GM19023 (cell line): ENCODE measurements around the gene RPL37A.
"Not testable (repeated sequence)": the region's sequence is repeated elsewhere in the genome, so short reads cannot be mapped to it uniquely, and the experiment has no call there.

ENCODE experiments used
- ATAC-seq: cut with Tn5 transposase; IDR thresholded peaks from one replicate; pipeline ENCODE4 v1.9.1; 2021; ENCODE audit warnings: mild to moderate bottlenecking, moderate library complexity; ENCODE audit not compliant: unreplicated experiment

RPL37A gene

DNA sequence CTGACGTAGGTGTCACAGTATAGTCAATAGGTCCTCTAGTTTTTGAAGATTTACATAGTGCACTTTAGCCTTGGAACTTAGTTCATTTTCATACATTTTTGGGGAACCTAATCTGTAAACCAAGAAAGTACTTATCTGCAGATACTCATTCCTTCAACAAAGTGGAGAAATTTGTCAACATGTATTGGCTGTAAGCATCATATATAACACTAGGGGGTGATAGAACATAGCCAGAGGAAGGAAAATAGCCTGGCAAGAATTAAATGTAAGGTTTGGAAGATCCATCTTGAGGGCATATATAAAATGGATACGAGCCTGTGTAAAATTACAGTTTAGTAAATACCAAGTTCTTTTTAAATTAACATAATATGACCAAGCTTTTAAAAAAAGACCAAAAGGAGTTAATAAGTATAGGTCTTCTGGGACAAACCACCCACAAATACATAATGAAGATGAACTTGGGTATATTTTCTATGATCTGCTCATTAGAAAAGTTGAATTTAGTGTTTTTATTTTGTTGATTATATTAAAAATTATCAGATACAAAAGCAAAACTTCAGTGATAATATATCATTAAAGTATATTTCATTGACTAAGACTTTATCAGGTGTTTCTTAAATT is 18.2 kb downstream of the RPL37A start:
- ATAC-seq, result no peak

DNA sequence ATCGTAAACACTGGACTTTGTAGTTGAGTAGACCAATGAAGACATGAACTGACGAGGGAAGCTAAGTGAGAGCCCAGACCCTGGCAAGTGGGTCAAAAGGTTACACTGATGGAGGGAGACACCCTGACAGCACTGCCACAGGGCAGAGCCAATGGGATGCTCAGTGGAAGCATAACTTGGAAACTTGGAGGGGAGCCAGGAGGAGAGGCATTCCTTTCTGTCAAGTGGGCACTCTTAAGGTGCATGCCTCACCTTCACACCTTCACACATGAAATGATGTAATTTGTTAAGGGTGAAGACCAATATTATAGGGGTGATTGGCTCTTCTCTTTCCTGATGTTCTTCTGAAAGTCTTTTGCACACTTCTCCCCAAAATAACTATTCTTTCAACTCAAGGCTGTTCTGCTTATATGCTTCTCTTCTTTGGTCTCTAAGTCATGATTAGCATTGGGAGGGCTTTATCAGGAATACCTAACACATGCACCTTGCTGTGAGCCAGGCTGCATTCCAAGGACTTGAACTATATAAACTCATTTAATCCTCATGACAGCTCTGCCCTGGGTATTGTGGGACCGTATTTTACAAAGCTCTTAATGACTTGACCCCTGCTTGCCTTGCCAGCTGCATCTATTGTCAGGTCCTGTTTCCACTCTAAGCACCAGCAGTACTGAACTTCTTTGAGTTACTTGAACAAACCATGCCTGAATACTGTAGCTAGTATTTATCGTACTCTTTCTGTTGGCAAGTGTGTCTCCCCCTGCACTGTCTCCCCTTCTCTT is 19.0 kb downstream of the RPL37A start:
- ATAC-seq, result no peak

DNA sequence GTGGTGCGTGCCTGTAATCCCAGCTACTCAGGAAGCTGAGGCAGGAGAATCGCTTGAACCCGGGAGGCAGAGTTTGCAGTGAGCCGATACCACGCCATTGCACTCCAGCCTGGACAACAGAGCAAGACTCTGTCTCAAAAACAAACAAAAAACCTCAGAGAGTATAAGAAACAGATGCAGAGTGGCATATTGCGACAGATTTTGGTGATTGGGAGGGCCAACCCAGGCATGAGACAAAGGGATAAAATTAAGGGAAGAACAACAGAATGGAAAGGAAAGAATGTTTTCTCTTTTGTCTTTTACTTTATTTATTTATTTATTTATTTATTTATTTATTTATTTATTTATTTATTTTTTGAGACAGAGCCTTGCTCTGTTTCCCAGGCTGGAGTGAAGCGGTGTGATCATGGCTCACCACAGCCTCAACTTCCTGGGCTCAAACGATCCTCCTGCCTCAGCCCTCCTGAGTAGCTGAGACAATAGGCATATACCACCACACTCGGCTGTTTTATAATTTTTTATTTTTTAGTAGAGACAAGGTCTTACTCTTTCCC is 20.0 kb downstream of the RPL37A start:
- not testable (repeated sequence) for ATAC-seq

DNA sequence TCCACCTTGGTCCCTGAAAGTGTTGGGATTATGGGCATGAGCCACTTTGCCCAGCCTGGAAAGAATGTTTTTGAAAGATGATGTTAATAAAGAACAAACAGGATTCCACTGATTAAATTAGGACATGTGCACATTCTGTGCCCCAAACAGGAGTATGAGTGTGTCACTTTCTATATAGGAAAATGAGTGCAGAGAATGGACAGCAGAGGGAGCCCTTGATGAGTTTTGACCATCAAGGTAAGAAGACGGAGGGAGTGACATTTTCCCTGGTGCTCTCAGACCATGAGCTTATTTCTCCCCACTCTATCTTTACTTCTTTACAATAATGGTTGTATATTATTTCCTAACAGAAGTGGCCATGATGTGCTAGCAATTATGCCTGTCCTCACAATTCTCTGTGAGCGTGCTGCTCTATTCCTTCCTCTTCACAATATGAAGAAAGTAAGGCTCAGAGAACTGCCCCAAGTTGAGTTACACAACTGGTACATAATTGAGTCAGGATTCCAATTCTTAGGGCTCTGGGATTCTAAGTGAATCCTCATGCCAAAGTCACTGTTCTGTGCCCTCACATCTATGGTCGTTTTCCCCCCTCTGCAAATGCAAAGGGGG is 20.6 kb downstream of the RPL37A start:
- ATAC-seq, result no peak

DNA sequence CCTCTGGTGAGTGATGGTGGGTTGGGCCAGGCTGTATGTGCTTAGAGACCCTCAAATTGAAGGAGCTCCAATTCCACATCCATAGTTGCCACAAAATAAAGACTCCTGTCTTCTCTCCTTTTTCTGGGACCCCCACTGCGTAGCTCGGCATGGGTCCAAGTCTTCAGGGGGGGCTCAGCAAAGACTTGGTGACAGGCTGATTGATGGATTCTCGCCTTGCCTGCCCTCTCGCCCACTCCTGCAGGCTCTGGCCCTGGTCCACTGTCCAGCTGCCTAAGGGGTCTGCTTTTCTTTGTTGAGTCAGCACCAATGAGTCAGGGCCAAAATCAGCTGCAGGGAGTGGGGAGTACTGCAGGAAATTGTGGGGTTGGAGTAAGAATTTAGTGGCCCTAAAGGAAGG is 21.5 kb downstream of the RPL37A start:
- ATAC-seq, result no peak

DNA sequence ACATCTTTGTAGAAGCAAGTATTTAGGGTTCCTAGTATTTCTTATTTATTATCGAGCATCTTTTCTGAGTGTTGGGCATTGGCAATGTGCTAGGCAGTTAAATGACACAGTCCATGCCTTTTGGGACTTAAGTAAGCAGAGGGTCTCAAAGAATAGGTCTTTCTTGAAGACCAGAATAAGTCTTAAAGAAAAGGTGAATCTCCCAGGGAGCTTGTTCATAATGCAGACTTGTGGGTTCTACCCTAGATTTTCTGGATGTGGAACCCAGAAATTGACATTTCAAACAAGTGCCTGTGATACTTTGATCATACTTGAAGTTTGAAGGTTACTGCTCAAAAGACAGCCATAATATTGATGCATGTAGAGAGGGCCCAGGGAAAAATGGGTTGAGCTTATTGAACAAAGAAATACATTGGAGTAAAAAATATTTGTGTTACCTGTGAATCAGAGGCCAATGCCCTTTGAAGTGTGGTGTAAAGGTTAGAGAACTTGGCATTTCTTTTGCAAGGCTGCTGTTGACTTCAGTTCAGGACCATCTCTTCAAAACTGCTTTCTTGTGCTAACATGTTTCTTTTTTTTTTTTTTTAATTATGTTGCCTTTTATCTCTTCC is 24.4 kb downstream of the RPL37A start:
- ATAC-seq, result no peak

DNA sequence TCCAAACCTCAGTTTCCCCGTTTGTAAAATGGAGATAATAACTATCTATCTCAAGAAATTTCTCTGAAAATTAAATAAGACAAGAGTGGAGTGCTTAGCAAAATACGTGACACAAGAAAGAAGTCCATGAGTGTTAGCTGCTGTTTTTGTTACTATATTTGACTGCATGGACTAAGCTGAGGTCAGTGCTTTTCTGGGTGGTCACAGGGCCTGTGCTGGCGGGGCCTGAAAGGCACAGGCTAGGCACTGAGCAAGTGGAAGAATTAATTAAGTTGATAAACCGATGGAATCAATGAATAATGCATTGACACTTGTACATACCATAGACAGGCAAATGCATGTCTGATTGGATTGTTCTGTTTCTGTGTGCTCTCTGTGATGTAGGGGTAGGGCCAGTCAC is 27.3 kb downstream of the RPL37A start:
- ATAC-seq, result no peak

DNA sequence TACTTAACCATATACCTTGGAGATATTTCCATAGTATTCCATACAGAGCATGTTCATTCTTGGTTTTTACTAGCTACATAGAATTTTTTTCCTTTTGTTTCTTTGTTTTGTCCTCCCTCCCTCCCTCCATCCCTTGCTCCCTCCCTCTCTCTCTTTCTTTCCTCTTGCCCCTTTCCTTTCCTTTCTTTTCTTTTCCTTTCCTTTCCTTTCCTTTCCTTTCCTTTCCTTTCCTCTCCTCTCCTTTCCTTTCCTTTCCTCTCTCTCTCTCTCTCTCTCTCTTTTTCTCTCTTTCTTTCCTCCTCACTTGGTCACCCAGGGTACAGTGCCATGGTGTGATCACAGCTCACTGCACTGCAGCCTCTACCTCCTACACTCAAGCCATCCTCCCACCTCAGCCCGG is 28.3 kb downstream of the RPL37A start:
- no peak for ATAC-seq

DNA sequence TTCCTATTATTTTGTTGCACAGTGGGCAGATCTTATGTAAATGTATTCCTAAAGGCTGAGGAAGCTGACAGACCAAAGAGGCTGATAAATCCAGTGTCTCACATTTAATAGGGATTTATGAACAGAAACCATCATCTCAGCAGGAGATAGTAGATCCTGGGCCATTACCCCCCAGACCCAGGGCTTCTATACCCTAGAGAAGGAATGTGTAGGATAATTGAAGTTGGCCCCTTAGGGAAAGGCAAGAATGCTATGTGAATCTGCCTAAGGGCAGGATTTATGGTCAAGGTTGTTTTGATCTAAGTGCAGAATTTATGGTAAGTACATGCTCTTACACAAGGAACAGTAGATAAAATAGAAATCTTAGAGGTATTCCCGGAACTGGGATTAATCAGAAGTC is 29.0 kb downstream of the RPL37A start:
- ATAC-seq, result no peak

DNA sequence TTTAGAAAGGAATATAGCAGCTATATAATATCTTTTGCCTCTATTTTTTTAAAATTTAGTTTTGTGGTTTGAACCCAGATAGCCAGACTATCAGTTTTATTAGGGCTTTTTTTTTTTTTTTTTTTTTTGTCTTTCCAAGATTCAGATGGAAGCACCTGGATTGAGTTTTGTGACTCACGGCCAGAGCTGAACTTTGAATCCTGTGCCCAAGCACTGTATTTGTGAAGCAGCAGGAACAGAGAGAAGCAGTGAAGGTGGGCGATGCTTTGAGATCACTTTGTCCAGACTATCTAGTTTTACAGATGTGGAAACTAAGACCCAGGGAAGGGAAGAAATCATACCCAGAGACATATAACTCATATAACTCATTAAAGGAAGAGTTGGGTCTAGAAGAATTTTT is 33.9 kb downstream of the RPL37A start:
- ATAC-seq, result no peak

DNA sequence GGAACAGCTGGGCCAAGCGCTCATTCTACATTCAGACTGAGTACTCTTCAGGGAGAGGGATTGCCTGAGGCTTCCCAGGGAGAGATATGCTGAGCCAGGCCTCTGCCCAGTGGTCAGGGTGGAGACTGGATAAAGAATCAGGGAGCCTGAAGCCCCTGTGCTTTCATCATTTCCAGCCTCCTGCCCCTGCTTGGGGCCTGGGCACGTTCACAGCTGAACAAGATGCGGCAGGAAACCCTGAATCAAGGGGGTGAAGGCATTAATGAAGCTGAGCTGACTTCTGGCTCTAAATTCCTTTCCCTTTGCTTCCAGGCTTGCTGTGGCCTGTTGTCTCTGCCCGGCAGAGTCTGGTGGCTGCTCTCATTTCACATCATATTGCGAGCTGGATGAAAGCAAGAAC is 35.0 kb downstream of the RPL37A start:
- no peak for ATAC-seq

DNA sequence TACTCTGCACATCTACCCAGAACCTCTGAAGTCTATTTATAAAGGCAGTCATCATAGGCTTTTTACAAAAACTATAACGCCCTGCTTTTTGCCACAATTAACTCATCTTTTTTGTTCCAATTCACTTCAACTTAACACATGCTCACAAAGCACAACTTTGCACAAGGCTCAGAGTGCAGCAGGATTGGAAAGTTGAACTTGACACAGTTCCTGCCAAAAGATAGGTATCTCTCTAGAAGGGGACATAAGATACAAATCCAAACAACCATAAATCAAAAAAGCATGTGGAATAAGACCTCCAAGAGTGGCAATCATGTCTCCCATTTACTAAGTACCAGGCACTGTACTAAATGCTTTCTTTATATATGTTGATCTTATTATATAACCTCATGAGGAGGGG is 36.2 kb downstream of the RPL37A start:
- ATAC-seq, result no peak

DNA sequence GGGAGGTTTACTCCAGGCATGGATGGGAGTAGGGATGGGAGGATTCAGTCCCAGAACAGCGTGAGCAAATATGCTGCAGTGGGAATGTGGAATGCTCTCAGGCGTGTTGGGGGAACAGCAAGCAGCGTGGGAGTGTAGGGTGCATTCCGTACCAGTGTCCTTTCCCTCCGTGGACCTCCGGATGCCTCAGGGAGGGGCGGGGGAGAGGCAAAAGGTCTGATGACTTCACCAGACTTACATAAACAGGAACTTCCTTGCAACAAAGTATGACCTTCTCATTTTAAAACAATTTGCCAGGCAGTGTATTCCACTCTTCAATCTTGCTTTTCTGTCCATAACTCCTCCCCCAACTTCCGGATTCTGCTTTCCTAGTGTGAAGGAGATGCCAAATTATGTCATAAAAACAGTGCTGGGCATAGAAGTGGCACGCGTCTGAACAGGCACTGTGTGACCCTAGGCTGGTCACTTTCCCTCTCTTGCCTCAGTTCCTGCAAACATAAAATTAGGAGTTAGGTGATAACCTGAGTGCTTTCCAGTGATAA is 36.9 kb downstream of the RPL37A start:
- ATAC-seq, result no peak

DNA sequence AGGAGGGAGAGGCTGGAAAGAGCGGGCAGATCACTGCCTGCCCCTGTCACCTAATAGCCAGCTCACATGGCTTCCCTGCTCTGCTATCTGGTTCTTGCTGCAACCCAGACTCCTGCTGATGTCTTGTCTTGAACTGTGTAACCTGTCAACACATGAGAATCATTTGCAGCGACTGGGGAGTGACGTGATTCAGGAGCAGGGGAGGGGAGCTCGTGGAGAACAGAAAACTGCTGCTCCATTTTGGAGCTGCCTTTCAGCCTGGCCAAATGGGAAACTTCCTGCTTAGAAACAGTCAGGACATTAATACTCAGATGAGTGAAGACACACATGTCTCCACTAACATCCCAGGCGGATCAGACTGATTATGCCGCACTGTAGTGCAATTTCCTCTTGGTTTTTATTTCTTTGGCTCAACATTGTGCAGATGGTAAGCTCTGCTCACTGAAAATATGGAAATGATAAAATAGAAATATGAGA is 38.1 kb downstream of the RPL37A start:
- no peak for ATAC-seq

DNA sequence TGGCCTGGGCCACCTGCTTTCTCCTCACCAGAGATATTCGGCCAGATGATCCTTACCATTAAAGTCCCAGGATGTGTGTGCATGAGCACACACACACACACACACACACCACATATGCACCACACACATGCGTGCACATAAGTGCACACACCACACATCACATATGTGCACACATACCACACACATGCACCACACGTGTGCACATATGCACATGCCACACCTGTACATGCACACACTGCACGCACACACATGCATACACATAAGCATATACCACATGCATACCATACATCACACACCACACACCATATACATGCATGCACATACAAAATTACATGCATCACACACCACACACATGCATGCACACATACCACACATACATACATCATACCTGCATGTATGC is 38.7 kb downstream of the RPL37A start:
- ATAC-seq, result no peak

DNA sequence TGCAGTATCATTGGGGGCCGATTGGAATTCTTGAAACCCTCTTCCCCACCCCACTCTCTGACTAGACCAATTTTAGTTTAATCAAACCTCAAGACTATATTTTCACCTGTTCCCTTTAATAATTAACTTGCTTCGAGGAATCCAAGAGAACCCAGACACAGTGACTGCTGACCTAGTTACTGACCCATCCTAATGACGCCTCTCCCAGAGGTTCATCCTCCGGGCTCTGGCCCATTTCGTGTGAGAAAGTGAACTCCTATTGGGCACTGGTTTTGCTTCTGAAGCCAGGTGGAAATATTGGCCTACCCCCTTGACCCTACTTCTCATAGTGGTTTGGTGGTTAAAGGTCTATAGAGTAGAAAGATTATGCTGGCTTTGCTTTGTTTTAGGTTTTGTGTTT is 39.9 kb downstream of the RPL37A start:
- ATAC-seq, result no peak

DNA sequence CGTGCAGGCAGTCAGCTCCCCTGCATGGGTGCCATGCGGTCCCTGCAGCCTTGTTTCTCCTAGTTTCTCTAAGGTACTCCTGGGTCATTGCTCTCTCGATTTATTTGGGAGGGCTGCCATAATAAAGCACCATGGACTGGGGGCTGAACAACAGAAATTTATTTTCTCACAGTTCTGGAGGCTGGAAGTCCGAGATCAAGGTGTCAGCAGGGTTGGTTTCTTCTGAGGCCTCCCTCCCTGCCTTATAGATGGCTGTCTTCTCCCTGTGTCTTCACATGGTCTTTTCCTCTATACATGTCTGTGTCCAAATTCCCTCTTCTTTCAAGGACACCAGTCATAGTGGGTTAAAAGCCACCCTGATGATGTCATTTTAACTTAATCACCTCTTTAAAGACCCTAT is 40.5 kb downstream of the RPL37A start:
- ATAC-seq, result no peak

DNA sequence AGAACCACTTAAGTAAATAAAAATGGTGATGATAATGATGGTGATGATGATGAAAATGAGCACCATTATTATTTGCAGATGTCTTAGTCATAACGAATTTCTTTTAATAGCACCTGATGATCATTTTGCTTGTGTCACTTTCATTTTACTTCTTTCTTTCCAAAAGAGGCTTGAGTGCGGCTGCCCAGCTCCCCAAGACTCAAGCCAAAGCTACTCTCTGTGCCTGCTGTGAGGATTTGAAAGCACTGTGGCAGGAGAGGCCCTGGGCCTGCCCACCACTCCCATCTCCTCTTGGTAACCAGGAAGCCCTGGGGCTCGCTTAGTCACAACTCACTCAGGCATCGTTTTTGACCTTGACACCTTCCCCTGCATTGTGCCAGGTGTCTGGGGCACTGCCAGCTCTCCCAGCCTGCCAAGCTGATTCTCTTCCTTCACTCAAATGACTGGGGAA is 41.2 kb downstream of the RPL37A start:
- ATAC-seq, result peak; percentile 39

DNA sequence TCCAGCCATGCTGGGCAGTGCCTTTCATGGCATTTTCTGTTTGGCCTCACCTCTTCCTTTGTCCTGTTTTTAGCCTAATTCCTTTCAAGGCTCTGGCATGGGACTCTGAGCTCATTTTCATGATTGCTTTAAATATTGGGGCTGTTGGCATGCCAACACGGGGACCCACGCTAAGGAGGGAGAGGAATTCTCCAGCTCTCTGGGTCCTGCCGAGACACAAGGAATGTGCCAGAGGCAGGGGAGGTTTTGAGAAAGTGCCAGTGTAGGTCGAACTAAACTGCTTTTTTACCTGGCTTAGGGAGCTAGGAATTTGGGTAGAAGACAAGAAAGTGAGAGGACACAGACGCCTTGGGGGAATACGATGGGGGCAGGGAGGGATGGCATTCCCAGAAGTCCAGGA is 42.3 kb downstream of the RPL37A start:
- no peak for ATAC-seq

DNA sequence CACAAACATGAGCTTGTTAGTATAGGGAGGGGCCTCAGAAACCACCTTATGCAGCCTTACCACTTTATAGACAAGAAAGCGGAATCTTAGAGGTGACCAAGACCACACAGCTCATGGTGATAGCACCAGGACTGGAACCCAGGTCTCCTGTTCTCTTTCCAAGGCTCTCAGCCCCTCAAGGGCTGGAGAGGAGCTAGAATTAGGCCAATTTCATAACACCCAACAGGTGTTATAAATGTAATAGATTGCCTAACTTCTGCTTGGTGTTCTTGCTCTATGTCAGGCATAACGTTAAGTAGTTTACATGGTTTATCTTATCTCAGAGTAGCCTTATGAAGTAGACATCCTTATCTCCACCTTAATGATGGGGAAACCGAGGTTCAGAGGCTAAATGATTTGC is 42.9 kb downstream of the RPL37A start:
- ATAC-seq, result no peak

DNA sequence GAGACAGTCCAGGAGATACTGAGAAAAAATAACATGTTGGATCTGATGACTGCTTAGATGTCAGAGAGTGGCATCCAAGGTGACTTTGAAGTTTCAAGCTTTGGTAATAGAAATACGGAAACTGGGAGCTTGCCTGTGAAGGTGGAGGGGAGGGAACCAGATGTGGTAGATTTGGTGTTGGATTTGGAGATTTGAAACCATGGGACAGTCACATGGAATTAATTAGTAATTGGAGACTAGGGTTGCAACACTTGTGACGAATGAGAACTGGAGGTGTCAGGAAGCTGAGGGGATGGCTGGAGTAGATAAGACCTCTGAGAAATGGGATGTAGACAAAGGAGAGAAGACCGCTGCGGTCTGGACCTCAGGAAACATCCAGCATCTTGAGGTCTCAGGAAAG is 46.7 kb downstream of the RPL37A start:
- ATAC-seq, result no peak
